ENCODE data around the gene STAC. TPM values are rescaled to one million over a fixed set of nuclear protein-coding genes. Genes with fewer than 3 reads are reported as not detected.

The STAC gene
- total RNA-seq, 1 donor from 2014 or later, result 3.9 TPM

DNA sequence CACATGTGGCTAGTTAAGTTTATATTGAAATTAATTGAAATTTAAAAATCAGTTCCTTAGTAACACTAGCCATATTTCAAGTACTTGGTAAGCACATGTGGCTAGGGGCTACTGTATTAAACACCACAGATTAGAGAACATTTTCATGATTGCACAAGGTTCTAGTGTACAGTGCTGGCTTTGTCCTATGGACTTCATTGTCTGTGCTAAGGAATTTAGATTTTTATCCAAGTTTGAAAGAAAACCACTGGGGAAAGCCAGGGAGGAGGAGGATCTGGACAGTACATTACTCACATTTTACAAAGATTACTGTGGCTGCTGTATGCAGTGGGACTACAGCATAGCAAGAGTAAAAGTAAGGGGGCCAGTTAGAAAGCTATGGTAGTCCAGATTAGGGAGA is 13.9 kb downstream of the STAC start:
- Histone ChIP-seq H3K4me3 (no peak overlapping the region), H3K9me3 (no peaks in the 10 kb centered on the region), H3K27me3 (no peaks in the 10 kb centered on the region), H3K36me3 (no peaks in the 10 kb centered on the region), H3K4me1 (no peaks in the 10 kb centered on the region), H3K27ac (no peak overlapping the region)
- intact Hi-C loops (cut with DNase I), result no loop called here
- no peak for TF ChIP-seq POLR2AphosphoS5 (IDR thresholded peaks at IDR 0.05; ENCODE audit: insufficient read depth in 1 of 2, low read depth in 1 of 2)
- TF ChIP-seq, protein P1, sequence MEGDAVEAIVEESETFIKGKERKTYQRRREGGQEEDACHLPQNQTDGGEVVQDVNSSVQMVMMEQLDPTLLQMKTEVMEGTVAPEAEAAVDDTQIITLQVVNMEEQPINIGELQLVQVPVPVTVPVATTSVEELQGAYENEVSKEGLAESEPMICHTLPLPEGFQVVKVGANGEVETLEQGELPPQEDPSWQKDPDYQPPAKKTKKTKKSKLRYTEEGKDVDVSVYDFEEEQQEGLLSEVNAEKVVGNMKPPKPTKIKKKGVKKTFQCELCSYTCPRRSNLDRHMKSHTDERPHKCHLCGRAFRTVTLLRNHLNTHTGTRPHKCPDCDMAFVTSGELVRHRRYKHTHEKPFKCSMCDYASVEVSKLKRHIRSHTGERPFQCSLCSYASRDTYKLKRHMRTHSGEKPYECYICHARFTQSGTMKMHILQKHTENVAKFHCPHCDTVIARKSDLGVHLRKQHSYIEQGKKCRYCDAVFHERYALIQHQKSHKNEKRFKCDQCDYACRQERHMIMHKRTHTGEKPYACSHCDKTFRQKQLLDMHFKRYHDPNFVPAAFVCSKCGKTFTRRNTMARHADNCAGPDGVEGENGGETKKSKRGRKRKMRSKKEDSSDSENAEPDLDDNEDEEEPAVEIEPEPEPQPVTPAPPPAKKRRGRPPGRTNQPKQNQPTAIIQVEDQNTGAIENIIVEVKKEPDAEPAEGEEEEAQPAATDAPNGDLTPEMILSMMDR (IDR thresholded peaks at IDR 0.05), result no peak
- no peak for TF ChIP-seq POLR2A (IDR thresholded peaks at IDR 0.05)
- no peak for DNase-seq (ENCODE audit: extremely low spot score in 2 of 2)

DNA sequence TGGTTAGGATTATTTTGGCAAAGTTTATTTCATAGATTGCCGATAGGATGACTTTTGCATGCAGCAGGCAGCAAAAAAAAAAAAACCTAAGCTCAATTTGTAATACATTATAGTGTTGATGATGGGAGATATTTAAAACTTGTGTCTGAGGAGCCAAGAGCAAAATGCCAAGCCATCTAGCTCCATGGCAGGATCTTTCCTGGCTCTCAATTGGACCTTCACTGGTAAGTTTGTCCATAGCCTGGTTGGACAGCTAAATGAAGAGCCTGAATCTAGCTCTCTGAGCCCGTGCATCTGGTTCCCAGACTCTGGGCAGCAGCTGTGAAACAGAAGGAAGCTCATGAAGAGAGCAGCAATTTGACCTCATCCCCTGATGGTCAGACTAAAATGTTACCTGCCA is 17.5 kb downstream of the STAC start:
- no peaks in the 10 kb centered on the region for H3K27me3 ChIP-seq
- H3K36me3 ChIP-seq, result no peaks in the 10 kb centered on the region
- TF ChIP-seq POLR2A (IDR thresholded peaks at IDR 0.05), result no peak
- TF ChIP-seq, protein P1 (IDR thresholded peaks at IDR 0.05), result no peak
- no peak for TF ChIP-seq POLR2AphosphoS5 (IDR thresholded peaks at IDR 0.05; ENCODE audit: insufficient read depth in 1 of 2, low read depth in 1 of 2)
- no peak for DNase-seq (ENCODE audit: extremely low spot score in 2 of 2)
- H3K4me1 ChIP-seq, result no peaks in the 10 kb centered on the region
- H3K27ac ChIP-seq, result no peak overlapping the region
- no peak overlapping the region for H3K4me3 ChIP-seq
- H3K9me3 ChIP-seq, result no peaks in the 10 kb centered on the region
- intact Hi-C loops (cut with DNase I), result no loop called here

DNA sequence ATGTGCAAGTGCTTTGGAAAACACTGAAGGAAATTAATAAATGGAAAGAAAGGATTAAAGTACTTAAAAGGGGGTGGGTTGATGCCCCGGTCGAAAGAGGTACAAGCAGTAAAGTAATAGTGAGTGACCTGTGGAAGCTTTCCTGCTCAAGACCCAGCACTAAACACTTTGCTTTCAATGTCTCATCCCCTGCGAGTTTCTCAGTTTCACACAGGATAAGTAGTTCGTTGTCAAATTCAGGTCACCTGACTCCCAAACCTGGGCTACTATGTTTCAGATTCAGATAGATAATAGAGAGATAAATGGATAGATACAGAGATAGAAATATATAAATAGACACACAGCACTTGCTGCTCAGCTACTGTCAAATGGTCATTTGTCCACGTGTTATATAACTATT is 19.6 kb downstream of the STAC start:
- no peak for TF ChIP-seq POLR2A (IDR thresholded peaks at IDR 0.05)
- TF ChIP-seq, protein P1 (IDR thresholded peaks at IDR 0.05), result no peak
- TF ChIP-seq POLR2AphosphoS5 (IDR thresholded peaks at IDR 0.05; ENCODE audit: insufficient read depth in 1 of 2, low read depth in 1 of 2), result no peak
- Histone ChIP-seq H3K4me1 (no peaks in the 10 kb centered on the region), H3K27ac (no peak overlapping the region), H3K9me3 (no peaks in the 10 kb centered on the region), H3K4me3 (no peak overlapping the region), H3K27me3 (no peaks in the 10 kb centered on the region), H3K36me3 (no peaks in the 10 kb centered on the region)
- intact Hi-C loops (cut with DNase I), result no loop called here
- DNase-seq (ENCODE audit: extremely low spot score in 2 of 2), result no peak

DNA sequence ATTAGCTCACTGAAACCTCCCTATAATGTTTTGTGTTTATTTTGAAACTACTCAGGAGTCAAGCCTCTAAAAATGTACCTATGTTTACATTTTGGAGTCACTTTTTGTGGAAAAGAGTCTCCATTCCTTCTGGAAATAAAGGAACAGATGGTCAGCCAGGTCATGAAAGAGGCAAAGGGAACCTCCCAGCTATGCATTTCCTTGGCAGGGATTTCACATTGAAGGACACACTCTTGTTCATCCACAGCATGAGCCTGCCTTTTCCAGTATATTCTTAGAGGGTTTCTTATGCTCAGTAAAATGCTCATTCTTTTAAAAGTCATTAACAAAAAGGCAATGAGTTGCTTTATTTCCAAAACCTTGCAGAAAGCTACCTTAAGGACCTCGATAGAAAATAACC is 20.8 kb downstream of the STAC start:
- TF ChIP-seq, protein P1 (IDR thresholded peaks at IDR 0.05), result no peak
- no peak for TF ChIP-seq POLR2AphosphoS5 (IDR thresholded peaks at IDR 0.05; ENCODE audit: insufficient read depth in 1 of 2, low read depth in 1 of 2)
- TF ChIP-seq POLR2A (IDR thresholded peaks at IDR 0.05), result no peak
- no peaks in the 10 kb centered on the region for H3K36me3 ChIP-seq
- H3K9me3 ChIP-seq, result no peaks in the 10 kb centered on the region
- H3K27ac ChIP-seq, result no peak overlapping the region
- no peaks in the 10 kb centered on the region for H3K27me3 ChIP-seq
- H3K4me1 ChIP-seq, result no peaks in the 10 kb centered on the region
- H3K4me3 ChIP-seq, result no peak overlapping the region
- intact Hi-C loops (cut with DNase I), result no loop called here
- DNase-seq (ENCODE audit: extremely low spot score in 2 of 2), result no peak

DNA sequence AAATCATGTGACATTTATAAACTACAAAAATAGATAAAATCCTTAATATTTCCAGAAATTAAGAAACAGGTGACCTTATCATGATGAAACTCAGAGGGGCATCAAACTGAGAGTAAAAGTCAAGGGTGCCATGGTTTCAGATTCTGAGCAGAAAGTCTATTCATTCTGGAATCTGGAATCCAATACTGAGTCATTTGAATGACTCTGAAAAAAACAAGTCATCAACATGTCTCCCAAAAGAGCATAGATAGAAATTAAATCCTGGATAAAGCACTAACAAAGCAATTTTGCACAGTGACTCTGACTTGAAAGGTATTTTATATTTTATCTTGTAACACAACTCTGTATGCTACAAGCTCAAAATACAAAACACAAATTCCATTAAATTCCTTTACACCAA is 23.4 kb downstream of the STAC start:
- DNase-seq (ENCODE audit: extremely low spot score in 2 of 2), result no peak
- no peak overlapping the region for H3K27ac ChIP-seq
- intact Hi-C loops (cut with DNase I), result no loop called here

More for the DNA sequence above, 23.4 kb downstream of the STAC start:
- no peaks in the 10 kb centered on the region for H3K27me3 ChIP-seq
- no peaks in the 10 kb centered on the region for H3K4me1 ChIP-seq
- TF ChIP-seq, protein P1 (IDR thresholded peaks at IDR 0.05), result no peak
- no peak for TF ChIP-seq POLR2AphosphoS5 (IDR thresholded peaks at IDR 0.05; ENCODE audit: insufficient read depth in 1 of 2, low read depth in 1 of 2)
- TF ChIP-seq POLR2A (IDR thresholded peaks at IDR 0.05), result no peak
- no peaks in the 10 kb centered on the region for H3K36me3 ChIP-seq
- H3K4me3 ChIP-seq, result no peak overlapping the region
- H3K9me3 ChIP-seq, result no peaks in the 10 kb centered on the region

Measured in vagina (tissue), 2 donors.